Measurements from ENCODE around the gene ISY1.
"Not testable (repeated sequence)": the region's sequence is repeated elsewhere in the genome, so short reads cannot be mapped to it uniquely, and the experiment has no call there.

DNA sequence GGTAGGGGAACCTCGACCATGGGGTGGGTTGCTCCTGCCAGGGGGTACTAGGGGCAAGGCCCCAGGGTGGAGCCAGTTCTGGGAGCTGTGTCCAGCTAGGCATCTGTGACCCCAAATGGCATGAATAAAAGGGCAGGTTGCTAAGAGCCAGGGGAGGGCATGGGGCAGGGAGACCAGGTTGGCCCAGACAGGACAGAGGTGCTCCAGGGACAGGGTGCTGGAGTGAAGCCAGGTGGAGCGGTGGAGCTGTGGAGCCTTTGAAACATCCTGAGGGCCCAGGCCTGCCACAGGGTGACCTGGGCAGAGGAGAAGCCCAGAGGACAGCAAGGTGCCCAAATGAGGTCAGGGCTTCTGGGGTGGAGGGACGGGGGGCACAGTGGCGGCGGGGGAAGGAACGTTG is 72.6 kb downstream of the ISY1 start:
- not testable (repeated sequence) for TF ChIP-seq EZH2 (IDR thresholded peaks at IDR 0.05; ENCODE audit: borderline replicate concordance, insufficient read depth, low read depth, low read length, poor library complexity, severe bottlenecking)
- TF ChIP-seq, protein P1, sequence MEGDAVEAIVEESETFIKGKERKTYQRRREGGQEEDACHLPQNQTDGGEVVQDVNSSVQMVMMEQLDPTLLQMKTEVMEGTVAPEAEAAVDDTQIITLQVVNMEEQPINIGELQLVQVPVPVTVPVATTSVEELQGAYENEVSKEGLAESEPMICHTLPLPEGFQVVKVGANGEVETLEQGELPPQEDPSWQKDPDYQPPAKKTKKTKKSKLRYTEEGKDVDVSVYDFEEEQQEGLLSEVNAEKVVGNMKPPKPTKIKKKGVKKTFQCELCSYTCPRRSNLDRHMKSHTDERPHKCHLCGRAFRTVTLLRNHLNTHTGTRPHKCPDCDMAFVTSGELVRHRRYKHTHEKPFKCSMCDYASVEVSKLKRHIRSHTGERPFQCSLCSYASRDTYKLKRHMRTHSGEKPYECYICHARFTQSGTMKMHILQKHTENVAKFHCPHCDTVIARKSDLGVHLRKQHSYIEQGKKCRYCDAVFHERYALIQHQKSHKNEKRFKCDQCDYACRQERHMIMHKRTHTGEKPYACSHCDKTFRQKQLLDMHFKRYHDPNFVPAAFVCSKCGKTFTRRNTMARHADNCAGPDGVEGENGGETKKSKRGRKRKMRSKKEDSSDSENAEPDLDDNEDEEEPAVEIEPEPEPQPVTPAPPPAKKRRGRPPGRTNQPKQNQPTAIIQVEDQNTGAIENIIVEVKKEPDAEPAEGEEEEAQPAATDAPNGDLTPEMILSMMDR (IDR thresholded peaks at IDR 0.05) = not testable (repeated sequence)

All from B cell (primary cell).